CD4-positive, alpha-beta T cell treated with Interleukin-21 for 1 hour (primary cell): ENCODE measurements around the gene RRBP1.
"Not testable (repeated sequence)": the region's sequence is repeated elsewhere in the genome, so short reads cannot be mapped to it uniquely, and the experiment has no call there.

Experiments used
- DNase-seq: peaks from one replicate; pipeline ENCODE4 v3.0.0-alpha.2; 2020

RRBP1 gene

DNA sequence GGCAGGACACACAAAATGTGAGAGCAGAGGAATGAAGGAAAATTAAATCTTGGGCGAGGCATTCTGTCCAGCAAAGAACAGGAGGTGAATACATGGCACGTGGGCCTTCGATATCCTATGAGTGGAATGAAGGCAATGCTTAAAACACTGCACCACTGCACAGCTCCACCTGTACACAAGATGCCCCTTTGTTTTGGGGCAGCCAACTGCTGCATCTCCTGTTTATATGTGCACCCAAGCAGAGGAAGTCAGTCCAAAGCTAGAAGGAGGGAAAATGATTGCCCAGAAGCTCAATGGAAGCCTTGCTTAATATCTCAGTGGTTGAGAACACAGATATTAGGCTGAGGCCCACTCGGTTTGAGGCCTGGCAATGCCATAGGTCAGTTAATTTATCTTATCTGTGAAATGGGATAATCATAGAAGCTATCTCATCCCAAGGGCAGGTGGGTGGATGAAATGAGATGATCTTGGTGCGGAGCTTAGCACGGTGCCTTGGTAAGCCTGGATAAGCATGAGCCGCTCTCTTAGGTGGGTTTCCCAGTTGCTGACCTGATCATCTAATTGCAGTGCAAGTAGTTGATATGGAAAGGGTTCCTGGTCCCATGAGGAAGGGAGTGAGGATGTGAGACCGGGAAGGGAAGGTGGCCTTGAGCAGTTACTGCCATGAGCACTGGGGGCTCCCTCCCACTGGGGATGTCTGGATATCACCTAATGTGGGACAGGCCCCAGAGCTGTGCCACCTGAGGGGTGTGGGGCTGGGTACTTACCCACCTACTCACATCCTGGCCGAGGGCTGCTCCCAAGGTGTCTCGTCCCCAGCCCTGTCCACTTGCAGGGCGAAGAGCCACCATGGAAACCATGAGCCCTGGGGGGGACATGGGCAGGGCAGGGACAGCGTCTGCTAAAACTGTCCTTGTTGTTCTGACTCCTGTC is 27.6 kb upstream of the RRBP1 start:
- no peak for DNase-seq

DNA sequence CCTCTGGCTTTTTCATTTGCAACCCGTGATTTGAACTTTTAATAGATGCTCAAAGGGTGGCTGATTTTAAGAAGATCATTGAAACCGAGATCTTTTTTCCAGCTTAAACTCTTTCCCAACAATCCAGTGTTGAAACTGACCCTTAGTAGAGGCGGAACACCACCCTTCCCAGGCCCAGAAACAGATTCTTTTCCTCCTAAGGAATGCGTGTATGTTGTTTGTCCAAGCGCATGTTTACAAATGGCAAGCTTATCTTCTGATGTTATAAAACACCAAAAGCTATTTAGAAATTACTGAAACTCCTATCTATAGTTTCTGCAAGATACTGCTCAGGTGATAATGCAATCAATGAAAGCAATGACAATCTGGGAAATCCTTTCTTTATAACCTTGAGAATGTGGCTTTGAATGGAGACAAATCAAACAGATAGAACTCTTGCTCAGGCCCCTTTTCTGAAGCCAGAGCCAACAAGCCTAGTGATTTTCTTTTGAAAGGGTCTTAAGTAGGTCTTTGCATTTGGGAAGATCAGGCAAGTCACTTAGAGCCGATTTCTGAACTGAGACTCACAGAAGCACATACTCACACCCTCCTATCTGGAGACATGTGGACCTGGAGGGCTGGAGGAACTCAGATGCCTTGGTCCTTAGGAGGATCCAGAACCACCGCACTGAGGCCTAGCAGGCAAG is 26.8 kb upstream of the RRBP1 start:
- no peak for DNase-seq

DNA sequence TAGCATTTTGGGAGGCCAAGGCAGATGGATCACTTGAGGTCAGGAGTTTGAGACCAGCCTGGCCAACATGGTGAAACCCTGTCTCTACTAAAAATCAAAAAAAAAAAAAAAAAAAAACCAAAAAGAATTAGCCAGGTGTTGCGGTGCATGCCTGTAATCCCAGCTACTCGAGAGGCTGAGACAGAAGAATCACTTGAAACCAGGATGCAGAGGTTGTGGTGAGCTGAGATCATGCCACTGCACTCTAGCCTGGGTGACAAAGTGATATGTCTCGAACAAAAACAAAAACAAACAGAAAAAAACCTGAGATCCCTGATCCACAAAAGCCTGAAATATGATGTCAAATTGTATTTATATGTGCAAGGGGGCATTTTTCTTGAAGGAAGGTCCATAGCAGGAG is 25.9 kb upstream of the RRBP1 start:
- not testable (repeated sequence) for DNase-seq

DNA sequence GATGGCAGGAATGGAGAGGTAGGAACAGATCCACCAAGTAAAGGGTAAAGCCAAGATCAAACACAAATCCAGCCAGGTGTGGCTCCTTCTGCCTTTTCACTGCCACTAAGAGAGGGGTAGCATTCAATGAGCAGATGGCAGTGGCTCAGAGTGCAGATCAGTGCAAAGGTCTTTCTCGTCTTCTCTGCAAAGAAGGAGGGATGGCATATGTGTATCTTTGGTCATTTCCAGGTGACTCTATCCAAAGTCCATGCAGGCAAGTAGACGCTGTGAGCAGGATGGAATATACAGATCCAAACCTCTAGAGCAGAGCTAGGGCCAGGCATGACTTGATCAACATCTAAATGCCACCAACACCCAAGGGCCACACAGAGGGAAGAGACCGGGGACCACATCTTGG is 24.6 kb upstream of the RRBP1 start:
- DNase-seq: no peak

DNA sequence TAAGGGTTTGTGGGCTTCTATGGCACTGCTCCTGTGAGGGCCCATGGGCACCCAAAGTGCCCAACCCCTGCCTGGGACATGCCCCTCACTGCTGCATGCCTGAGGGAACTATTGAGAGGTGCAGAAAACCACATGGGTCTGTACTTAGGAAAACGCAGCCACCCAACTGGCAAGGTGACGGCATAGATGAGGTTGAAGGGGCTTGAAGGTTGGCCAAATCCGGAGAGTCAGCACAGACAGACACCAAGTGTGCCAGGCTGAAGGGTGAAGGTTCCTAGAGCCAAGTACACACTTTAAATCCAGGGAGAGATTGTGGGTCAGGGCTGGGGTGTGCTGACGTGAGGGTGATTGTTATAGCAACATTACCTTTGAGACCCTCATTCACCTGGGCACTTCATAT is 23.9 kb upstream of the RRBP1 start:
- DNase-seq: no peak

DNA sequence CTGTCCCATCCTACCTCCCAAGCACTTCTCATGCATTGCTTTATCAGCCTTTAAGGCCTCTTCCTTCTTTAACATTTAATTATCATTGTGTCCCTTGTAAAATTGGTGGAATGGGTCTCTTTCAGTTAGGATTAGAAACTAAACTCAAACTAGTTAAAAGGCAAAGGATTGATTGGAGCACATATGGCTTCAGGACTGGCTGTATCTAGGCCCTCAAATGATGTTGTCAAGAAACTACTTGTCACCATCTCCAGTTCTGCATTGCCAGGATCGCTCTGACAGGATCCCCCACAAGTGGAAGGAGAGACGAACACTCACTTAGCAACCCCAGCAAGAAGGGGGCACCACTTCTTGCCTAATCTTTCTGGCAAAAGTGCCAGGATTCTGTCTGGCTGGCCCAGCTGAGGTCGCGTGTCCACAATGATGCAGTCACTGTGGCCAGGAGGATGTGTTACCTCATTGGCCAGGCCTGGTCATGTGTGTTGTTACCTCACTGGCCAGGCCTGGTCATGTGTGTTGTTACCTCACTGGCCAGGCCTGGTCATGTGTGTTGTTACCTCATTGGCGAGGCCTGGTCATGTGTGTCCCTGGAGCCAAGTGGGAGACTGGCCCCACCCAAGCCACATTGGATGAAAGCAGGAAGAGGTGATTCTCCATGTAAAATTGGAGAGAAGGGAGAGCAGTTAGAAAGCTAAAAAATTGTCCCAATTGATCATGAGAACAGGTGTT is 22.7 kb upstream of the RRBP1 start:
- no peak for DNase-seq

DNA sequence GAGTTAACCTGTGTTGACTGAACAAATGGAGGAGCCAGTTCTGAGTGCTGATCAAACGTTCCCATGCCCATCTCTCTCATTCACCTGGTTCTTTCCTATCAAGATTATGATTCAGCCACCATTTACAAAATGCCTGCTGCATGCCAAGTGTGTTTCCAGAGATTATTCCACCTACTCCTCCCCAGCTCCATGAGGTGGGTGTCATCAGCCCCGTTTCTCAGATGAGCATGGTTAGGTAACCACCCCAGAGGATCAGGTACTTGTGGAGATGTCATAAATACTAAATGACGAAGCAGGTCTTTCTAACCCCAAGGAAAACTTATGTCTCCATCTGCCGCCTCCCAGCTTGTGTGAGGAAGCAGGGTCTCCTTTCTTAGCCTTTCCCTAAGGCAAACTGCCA is 19.8 kb upstream of the RRBP1 start:
- DNase-seq: no peak

DNA sequence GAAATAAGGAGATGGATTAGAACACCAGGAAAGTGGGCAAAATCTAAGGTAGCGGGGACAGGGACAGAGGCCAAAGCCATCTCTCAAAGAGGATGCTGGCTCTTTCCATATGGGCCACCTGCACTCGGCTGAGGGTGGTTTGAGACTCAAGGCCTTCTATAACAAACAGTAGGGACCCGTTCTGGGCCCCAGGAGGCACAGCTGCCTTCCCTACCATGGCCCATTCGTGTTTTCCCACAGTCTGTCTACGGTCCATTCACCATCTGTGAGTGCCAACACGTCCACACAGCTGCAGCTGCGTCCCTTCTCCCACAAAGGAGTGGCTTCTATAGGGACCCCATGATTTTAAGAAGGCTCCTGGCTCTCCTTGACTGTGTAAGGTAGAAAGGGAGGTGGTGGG is 18.6 kb upstream of the RRBP1 start:
- no peak for DNase-seq

DNA sequence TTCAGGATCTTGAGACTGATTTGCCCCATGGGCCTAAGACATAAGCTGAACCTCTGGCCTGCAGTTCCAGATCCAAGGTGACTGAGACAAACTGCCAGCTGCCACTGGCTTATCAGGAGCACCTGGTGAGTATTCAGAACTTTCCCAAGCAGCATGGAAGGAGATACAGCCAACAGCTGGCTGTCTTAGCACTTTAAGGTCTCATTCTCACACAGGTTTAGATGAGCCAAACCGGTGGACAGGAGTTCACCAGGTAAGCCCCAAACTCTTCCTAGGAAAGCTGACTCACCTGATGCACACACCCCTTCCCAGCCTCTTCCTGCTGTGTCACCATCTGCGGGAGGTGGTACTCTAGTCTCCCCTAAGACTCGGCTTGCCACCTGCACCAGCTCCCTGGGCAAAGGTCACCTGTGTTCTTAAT is 17.9 kb upstream of the RRBP1 start, which contains the start of gene BANF2:
Gene BANF2, plus strand, starts transcription at position 36 of the 421 bp plus-strand sequence. CDS start 25,060 bp downstream, outside the sequence.
- DNase-seq: no peak

DNA sequence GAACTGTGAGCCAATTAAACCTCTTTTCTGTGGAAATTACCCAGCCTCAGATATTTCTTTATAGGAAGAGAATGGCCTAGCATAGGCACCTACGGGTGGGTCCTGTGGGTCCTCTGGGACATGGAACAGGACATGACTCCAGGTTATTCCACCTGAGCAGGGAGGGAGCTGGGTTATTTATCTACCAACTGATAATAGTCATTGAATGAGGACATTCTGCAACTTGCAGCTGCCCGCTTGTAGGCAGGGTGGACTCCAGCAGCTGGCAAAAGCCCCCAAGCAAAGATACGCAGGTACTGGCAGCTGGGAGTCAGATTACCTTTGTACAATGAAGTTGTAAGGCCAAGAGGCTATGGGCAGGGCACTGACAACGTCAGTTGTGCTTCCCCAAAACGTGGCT is 16.3 kb upstream of the RRBP1 start:
- no peak for DNase-seq

DNA sequence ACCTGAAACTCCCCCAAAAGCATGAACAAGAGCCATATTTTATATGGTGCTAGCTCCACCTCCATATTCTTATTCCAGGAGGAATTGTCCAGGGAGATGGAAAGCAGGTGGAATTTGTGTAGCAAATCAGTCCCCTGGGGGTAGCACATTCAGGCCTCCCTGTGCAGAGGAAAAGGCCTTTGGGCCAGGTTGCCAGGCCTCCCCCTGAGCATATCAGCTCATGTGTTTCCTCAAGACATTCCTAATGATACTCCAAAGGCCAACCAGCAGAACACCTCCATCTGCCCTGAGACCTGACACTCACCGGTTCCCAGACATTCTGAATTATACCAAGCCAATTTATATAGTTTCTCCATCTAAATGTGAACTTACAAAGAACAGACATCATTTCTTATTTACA is 15.1 kb upstream of the RRBP1 start:
- DNase-seq: no peak

DNA sequence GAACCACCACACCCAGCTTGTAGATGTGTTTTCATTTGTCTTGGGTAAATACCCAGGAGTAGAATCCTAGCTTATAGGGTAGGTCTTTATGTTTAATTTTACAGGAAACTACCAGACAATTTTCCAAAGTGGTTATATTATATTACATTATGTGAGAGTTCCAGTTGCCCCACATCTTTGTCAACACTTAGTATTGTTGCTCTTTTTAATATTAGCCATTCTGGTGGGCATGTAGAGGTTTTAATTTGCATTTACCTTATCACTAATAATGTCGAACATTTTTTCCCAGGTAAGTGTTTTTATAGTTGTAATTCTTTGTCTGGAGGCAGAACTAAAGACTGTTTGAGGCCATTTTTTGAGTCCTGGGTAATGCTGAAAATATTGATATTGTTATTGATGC is 14.2 kb upstream of the RRBP1 start:
- DNase-seq: no peak

DNA sequence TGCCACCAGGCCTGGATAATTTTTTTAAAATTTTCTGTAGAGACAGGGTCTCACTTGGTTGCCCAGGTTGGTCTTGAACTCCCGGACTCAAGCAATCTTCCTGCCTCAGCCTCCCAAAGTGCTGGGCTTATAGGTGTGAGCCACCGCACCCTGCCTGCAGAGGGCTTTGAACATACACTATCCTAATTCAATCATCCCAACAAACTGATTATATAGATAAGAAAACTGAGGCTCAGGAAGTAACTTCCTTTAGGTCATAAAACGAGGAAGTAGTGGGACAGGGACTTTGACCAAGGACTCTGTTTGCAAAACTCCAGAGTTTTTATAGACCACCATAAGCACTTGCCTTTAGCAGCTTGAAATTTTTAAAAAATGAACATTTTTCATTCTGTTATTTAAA is 12.7 kb upstream of the RRBP1 start:
- no peak for DNase-seq

DNA sequence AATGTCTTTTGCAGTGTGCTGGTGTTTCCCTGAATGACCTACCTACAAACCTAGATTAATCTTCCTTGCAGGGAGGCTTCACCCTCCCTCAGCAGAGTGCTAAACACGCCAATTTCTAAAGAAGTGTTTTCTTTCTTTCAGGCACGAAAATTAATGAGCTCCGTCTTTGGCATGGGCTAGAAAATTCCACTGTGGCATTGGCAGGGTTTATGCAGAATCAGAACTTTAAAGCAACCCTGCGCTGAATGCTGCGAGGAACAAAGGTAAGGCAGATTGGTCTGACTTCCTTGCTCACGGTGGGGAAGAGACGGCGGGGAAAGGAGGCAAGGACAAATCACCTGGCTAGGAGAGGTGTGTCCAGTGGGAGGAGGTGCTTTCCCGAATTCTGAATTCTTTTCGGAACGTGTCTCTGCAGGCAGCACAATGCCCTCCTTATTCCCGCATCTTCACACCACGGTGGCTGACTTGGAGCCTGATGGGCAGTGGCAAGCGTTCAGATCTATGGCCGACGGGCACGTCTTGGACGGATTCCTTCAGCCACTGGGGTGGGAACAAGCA is 11.5 kb upstream of the RRBP1 start:
- no peak for DNase-seq

DNA sequence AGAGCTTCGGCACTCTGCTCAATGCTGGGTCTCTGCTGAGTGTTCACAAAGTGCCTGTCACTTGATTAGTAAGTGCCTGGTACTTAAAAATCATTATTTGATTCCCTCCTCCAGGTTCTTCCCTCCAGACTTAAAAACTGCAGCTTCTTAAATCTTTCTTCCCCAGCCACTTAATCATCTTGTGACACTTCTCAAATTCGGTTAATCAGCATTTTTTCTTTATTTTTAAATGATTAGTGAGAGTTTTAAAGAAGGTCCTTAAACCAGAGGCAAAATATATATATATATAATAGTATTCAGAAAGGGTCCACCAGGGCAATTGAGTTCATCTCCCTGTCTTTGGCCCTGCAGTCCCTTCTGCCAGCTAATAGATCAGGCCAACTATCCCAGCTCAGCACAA is 9.7 kb upstream of the RRBP1 start:
- no peak for DNase-seq

DNA sequence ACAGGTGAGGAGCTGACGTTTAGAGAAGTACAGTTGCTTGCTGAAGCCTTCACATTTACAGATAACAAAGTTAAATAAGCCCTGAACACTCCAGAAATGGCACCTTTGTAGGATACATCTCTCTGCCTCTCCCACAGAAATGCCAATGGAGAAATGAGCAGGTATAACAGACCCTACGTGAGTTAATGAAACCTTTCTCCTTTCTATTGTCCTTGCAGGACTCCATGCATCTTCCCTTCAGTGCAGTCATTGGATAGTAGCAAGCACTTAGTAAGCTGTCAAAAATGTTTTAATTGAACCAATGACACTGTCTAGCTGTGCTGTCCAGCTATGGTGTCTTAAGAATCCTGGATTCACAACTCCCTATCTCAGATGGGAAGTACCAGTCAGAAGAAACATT is 8.1 kb upstream of the RRBP1 start:
- DNase-seq: no peak

DNA sequence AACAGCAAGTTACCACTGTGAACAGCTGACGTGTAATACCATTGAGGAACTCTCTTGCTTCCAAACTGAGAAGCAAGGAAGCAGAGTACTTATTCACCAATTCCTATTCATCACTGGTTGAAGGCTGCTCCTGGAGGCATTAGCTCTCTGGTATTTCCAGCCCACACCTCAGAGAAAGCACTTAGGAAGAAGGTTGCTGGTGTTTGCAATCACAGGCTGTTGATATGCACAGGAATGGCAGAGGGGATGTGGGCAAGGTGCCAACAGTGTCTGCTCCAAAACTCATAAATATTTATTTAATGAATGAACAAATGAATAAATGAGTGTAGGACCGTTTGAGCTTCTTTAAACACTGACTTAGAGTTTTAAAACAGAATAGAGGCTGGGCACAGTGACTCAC is 6.9 kb upstream of the RRBP1 start:
- DNase-seq: no peak

DNA sequence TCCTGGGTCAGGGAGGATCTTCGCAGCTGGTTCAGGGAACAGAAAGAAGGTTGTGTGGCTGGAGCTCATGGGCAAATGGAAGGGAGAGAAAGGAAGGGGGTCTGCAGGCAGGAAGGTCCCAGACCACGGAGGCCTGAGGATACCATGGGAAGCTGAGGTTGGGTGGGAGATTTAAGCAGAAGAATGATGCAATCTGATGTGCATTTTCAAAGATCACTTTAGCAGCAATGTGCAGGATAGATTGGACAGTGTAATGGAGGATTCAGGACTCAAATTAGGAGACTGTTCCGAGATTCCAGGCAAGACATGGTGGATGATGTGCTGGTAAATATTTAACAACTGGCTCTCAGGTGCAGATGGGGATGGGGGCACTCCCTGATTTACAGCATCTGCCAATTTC is 5.8 kb upstream of the RRBP1 start:
- DNase-seq: no peak

DNA sequence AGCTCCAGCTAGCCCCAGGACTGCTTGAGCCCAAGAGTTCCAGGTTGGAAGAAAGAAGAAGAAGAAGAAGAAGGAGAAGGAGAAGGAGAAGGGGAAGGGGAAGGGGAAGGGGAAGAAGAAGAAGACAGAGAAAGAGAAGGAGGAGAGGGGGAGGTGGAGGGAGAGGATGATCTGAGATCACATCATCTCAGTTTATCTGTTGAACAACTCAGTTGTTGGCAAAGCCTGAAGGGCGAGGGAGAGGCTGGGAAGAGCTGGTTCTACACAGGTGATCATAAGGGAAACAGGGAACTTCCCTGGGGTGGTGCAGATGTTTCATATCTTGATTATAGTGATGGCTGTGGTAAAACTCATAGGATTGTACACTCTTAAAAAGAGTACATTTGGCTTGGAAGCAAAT is 3.1 kb upstream of the RRBP1 start:
- DNase-seq: no peak

DNA sequence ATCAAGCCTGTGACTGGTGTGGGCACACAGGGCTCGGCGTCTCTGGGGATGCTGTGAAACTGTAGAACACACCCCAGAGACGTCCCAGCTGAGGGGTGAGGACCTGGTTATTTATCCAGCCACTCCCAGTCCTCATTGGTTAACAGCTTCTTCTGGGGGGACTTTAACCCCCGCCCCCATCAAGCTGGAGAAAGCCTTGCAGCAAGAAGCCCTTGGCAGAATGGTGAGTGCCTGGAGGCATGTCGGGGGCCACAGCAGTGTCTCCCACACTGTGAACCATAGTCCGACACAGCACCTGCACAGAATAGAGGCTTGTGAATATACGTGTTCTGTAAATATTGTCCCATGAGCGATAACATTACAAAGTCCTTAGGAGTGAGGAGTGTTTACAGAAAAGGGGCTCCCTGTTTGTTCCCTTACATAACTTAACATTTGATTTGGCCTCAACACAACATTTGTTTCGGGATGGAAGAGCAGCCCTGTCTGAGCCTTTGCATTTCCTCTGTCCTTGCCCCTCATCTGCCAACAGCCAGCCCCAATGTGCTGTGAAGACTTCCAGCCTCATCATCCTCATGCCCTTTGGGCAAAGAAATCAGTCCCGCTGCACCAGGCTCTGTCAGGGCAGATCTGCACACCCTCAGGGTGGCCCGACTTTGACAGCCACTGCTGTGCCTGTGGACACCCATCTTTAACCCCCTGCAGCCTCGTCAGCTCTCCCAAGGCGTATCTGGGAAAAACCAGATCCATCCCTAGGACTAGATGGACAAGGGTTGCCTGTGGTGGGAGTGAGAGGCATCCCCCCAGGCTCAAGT is 2.2 kb upstream of the RRBP1 start:
- no peak for DNase-seq

DNA sequence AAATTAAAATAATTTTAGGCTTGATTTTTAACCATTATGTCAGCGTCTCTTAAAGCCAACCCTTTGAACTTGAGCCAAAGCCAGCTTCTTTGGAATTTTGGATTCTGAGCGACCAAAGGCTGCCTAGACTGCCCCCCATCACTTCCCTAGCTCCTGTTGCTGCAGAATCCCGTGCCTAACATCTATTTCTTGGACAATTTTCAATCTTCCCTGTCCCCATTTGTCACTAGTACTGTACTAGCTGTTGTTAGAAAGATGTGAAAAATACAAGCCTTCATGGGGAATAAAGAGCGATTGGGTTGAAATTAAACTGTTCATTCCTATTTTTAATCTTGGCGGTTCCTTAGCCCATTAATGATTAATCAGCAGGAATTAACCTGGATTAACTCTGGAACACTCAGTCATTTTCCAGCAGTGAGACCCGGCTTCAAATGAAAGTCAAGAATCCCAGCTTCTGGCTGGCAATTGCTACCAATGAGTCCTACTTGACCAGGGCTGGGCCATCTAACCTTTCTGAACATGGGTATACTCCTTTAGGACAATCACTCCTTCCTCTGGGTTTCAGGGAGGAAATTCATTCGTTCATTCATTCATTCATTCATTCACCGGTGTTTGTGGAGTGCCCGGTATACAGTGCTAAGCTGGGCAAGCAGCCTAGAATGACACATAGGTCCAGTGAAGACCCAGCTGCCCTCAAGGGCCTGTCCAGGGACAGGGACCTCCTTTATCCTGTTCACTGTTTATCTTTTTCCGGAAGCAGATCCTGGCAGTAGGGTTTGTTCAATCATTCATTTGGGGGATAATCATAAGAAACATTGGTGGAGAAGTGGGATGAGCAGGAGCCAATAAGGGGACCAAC is 1.4 kb upstream of the RRBP1 start:
- no peak for DNase-seq

DNA sequence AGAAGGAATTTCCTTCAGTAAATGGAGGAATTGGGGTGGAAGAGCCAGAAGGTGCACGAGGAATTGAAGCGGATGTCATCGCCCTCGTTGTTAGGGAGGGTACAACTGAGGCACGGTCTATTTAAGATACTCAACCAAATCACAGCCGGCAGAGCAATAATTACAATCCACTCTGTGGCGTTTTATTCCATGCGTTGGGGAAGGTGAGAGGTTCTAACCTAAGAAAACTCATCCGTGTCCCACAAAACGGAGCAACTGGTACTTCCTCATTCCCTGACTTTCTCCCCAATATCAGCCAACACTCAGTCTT is 802 bp upstream of the RRBP1 start:
- DNase-seq: no peak
